ENCODE data around the gene AGAP1.

GRCh38 chr2:236109473-236109872 lies 615.6 kb downstream of the AGAP1 start:
- TF ChIP-seq POLR2AphosphoS5 (IDR thresholded peaks at IDR 0.05; ENCODE audit: low read depth, low read length) (no peak), POLR2A (IDR thresholded peaks at IDR 0.05; ENCODE audit: low read depth, low read length) (no peak), TAF1 (IDR thresholded peaks at IDR 0.05; ENCODE audit: low read depth, low read length) (no peak), SPI1 (IDR thresholded peaks at IDR 0.05; ENCODE audit: low read depth, low read length) (no peak), POU2F2 (IDR thresholded peaks at IDR 0.05; ENCODE audit: low read depth, low read length) (no peak)
